Activated CD4-positive, alpha-beta T cell treated with anti-CD3 and anti-CD28 coated beads, Interleukin-2, Interleukin-4, amounts not matched to agents 100 ng/mL and 50 ng/mL, durations not matched to agents 16 hours and 8 hours (primary cell): ENCODE data around the gene RRP8.

Experiments used
- DNase-seq: peaks from one replicate; pipeline ENCODE4 v3.0.0-alpha.2; 2020; ENCODE audit warnings: low spot score

RRP8 gene

DNA sequence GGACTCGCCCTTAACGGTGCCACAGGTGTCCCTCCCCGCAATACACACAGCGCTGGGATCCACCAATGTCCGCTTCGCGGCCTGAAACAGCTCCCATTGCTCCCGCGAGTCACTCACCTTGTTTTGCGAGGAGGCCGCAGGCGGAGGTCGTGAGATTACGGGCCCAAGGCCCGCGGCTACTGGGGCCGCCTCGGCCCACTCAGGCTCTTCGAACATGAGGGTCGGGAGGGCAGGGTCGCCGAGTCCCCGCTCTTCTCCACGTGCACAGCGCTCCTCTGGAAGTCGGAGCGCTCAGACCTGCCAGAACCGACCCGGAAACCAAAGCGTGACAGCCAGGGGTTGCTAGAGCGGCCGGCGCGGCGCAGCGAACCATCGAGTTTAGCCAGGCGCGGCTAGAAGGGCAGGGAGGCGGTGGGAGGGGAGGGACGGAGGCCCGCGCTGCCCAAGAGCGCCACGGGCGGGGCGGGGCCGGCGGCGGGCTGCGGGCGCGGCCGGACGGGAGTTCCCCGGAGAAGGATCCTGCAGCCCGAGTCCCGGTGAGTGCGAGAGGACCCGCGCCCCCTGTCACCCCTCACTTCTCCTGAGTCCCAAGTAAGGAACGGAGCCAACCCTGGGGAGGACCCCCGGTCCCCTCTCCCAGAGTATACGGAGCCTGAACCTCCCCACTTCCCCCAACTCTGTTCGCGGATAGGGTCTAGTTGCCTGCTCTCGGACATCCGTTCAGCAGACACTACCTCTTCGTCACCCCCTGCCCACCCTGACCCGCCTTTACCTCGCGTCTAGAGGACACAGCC is at the start of gene RRP8, which contains the start of gene ILK:
RRP8 (minus strand) TSS at position 330 of the 794 bp plus-strand sequence; CDS start at position 216, 114 bp downstream.
ILK (plus strand) TSS at position 488 of the 794 bp plus-strand sequence. CDS start 498 bp downstream, outside the sequence.
- DNase-seq, result peak; percentile 93

DNA sequence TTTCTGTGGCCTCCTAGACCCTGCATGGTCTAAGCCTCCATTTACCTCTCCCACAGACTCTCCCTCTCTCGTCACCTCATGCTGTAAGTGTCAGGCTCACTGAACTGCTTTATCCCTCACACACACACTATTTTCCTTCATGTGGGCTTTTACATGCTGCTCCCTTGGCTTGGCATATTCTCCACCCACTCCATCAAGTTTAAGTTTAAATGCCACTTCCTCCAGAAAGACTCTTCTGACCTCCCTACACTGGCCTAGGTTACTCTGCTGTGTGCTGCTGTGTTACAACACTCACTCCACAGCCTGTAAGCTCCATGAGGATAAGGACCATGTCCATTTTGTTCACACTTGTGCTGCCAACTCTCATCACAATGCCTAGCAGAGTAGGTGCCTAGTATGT is 49.7 kb upstream of the RRP8 start:
- no peak for DNase-seq

DNA sequence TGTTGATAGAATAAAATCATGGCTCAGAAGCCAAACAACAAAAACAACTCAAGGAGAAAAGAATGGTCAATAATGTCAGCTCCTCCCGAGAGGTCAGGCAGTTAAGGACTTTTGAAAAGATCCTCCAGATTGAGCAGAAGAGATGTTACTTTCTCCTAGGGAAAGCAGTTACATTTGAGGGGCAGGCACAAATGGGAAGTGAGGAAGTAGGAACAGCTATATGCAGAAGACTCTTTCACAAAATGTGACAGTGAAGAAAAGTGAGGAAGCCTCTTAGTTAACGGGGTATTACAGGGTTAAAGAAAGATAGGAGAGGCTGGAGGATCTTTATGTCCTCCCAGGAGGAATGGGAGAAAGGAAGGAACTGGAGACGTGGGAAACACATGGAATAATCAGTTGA is 48.8 kb upstream of the RRP8 start:
- DNase-seq, result no peak

DNA sequence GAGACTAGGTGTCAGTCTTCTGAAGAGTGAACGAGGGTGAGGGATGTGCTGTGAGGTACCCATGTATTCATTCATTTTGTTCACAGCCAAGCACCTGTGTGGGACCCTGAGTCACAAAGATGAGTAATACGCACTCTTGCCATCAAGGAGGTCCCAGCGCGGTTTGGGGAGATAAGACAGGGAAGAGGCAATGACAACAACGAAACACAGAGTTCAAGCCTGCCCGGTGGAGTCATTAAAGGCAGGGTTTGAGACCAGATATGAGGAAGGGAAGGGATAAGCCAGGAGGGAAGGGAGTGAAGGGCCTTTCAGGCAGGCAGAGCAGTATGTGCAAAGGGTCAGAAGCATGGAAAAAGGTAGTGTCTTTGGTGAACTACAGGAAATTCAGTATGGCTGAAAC is 47.6 kb upstream of the RRP8 start:
- no peak for DNase-seq

DNA sequence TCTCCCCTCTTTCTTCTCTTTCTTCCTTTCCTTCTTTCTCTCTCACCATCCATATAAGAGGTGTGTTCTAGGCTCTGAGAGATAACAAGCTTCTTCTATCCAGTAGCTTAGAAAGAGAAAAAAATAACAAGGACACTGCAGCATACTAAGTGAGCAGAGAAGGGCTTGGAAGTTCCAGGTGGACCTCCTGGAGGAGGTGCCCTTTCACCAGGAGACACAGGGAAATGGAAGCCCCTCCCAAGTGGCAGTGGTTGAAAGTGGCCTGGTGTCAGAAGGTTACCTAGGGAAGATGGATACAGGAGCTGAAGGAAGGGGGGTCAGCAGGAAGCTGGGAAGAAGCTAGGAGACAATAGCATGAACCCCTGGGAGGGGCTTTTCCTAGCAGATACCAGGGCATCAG is 46.7 kb upstream of the RRP8 start:
- no peak for DNase-seq

DNA sequence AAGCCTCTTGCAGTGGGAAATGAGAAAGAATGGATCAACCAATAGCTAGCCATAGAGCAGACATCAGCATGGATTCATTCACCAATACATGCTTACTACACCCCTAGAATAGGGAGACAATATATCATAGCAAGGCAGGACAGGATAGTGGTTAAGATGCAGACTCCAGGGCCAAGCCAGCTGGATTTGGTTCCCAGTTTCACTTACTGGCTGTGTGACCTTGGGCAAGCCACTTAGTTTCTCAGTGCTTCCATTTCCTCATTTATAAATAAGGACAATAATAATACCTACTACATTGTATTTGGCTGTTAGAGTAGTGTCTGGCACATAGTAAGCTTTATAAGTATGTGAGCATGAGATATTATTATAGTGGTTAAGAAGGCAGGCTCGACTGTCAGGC is 45.1 kb upstream of the RRP8 start:
- no peak for DNase-seq

DNA sequence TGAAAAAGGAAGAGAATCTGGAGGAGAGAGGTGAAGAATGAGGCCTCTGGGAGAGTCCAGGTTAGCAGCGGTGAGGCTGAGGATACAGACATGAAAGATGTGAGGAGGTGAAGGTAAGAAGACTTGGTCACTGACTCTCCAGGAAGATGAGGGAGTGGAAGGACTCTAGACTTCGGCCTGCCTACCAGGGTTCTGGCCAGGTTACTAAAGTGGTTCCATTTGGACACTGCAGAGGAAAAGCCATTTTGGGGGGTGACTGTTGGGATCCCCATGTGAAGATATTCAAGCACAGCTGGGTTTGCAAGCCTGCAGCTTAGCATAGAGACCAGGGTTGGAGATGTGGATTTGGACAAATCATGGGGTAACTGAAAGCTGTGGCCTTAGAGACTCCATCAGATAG is 44.4 kb upstream of the RRP8 start:
- DNase-seq, result no peak

DNA sequence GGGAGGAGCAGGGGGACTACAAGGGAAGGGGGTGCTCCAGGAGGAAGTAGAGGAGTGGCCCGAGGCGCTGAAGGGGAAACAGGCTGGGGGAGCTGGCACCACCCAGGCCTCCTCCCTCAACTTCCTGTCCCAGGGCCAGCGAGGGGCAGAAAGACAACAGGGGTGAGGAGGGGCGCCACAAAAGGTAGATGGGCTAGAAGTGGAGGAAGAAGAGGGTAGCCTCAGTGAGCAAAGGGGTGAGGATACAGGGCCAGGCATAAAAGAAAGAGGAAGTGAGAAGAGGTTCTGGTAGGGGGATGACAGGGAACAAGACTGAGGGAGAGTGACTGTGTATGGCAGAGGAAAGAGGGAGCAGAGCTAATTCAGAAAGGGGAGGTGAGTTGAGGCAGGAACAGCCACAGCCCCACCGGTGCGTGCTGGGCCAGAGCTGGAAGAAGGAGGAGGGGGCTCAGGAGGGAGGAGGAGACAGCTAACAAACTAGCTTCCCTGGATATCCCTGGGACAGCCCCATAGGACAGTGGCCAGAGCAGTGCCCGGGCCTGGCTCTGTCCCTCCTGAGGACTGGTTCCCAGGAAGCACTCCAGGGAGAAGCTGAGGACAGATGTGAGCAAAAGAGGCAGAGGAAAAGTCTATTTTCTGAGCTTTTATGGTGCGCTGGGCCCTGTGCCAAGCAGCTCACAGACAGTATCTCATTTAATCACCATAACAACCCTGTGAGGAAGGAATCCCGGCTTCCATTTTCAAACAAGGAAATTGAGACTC is 43.7 kb upstream of the RRP8 start:
- DNase-seq, result no peak

DNA sequence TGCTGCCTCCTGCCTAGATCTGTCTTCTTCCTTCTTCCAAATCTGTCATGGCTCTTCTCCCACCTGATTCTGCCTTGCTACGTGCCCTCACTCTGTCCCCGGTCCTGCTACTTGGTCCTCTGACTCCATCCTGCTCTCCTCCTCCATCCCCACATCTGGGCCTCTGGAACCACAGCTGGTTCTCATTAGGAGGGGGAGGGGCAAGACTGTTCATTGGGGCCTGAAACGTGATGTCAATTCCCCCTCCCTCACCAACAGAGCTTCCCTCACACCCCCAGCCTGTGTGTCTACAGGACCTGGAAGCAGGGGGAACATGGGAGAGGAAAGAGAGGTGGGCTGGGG is 43.1 kb upstream of the RRP8 start:
- DNase-seq, result no peak

DNA sequence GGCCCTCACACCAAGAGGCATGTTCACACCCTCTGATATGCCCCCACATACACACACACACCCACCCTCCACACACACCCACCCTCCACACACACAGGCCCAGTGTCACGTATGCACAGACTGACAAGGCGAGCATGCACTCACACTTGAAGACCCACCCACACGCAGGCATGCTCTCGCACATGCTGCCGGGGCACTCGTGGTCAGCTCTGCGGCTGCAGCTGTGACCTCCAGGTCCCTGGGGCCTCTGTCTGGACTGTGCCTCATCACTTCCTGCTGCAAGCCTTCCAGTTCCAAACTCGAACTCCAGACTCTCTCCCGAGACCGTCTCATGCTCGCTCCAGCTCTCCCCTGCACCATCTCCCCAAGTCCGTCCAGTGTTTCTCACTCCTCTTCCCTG is 42.7 kb upstream of the RRP8 start:
- no peak for DNase-seq

DNA sequence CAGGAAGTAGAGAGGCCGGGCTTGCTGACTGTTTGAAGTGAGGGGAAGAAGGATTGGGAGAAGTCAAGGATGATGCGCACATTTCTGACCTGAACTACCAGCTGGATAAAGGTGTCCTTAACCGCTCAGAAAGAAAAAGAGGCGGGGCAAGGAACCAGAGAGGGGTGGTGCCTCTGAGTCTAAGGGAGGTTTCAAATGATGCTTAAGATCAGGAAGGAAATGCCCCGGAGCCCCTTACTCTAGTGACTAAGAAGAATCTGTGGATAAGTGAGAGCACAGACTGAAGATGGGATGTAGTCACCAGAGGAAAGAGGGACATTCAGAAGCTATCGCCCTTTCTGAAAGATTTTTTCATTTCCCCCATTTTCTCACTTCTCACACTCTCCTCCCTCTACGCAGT is 39.5 kb upstream of the RRP8 start:
- no peak for DNase-seq

DNA sequence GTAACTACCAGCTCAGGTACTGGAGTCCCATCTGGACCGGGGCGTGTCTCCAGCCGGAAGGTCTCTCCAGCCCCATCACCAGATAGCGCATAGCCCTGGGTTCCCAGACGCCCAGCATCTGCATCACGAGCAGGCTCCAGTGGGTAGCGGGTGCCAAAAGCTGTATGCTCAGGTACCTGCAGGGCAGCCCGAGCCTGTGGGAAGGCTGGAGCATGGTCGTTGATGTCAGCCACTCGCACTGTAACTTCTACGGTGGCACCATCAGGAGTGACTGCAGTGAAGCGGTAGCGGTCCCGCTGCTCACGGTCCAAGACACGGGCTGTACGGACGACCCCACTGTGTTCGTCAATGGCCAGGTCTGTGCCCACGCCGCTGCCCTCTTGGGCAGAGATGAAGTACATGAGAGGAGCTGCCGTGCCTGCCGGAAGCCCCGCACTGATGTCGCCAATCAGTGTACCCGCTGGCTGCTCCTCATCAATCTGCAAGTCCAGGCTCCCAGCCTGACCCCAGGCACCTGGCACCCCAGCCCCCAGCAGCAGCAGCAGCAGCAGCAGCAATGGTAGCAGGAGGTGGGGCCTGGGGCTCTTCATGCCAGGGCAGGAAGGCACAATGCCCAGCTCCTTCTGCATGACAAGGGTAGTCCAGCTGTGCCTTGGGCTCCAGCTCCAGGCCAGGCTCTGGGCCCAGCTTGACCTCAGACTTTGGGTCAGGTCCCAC is 37.7 kb upstream of the RRP8 start:
- no peak for DNase-seq

DNA sequence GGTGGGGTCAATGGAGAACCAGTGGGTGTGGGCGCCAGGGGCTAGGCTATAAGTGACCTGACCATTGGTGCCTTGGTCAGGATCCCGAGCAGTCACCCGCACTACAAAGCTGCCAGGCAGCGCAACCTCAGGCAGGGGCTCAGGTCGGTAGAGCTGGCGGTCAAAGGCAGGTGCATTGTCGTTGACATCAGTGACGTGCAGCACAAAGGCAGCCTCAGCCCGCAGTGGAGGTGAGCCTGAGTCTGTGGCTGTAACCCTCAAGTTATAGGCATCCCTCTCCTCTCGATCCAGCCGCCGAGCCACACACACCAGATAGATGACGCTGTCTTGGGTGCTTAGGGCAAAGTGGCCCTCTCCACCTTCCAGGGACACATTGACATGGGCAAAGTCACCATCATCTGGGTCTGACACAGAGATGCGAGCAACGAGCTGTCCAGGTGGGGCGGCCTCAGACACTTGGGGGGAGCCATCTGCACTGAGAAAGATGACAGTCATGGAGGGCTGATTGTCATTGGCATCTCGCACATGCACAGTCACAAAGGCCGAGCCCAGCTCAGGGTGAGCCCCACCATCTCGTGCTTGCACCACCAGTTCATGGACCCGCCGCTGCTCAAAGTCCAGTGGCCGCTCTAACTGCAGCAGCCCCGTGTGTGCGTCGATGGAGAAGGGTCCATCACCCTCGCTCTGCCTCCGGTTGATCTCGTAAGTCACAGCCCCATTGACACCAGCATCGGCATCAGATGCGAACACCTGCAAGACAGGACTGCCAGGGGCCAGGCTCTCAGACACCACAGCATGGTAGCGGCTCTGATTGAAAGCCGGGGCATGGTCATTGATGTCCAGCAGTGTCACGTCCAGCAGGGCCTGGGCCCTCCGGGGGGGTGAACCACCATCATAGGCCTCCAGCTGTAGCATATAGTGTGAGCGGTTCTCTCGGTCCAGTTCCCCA is 36.9 kb upstream of the RRP8 start:
- DNase-seq, result no peak

DNA sequence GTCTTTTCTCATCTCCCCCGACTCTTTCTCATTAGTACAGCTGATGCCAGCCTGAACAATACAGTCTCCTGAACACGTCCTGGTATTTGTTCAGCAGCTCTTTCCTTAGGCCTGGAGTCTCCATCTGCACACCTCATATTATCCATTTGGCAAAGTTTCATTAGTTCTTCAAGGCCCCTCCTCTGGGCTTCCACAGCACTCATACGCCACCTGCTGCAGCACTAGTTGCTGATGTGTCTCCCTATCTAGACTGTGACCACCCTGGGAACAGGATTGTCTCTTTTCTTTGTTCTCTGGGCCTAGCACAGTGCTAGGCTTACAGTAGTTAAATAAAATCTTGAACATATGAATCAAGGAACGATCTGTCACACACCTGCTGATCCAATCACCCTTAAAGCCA is 35.0 kb upstream of the RRP8 start:
- no peak for DNase-seq

DNA sequence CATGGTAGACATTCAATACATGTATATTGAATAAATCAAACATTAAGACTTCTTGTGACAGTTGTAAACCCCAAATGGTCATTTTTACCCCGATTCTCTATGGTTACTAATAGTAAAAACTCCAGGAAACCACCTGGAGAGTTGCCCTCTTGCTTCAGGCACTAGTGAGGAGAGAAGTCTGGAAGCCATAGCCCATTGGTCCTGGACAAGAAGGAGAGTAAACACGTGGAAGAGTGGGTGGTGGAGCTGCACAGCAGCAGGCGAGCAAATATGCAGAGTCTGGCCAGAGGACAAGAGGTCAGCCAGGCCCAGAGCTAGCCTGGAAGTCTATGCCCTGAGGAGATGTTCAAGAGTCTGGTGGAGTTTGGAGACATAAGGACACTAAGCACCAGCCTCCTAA is 34.5 kb upstream of the RRP8 start:
- DNase-seq, result no peak

DNA sequence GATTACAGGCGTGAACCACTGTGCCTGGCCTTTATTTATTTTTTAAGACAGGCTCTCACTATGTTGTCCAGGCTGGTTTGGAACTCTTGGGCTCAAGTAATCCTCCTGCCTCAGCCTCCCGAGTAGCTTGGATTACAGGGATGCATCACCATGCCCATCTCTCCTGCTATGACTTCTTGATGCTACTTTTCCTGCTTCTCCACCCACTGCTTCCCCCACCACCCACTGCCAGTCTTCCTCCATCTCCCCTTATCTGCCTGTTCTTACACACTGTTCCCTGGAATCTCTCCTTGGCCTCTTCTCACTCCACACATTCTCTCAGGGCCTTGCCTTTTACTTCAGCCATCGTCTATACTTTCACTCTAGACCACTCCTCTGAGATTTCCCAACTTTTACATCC is 33.1 kb upstream of the RRP8 start:
- DNase-seq, result no peak

DNA sequence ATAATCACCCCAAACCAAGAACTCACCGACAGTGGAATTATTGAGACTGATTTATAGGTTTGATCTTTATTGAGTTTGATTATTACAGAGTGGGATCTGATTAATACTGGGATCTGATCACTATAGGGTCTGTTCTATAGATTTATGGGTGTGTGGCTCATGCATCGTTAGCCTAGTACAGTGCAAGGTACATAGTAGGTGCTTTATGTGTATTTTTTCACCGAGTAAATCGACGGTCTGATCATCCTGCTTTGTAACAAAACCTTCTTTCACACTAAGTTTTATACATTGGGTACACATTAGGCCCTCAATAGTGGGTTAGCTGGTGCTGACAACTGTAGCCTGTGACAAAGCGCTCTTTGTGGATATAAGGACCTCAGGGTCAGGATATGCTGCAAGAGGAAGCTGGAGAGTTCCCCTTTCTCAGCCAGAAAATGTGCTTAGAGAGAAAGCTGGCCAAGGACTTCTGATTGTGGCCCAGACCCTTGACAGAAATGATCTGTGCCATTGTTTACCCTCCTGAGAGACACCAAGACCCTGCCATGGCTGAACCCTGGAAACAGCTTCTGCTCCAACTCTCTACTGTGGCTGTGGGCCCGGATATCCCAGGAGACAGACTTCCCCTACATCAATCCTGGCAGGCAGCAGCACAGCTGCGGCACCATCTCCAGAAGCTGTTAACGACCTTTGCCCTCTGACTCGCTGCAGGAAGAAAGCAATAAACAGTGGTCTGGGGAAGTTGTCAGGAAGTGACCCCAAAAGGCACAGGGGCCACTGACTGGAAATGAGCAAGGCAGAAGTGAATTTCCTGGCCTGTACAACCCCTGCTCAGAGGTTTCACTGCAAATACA is 31.9 kb upstream of the RRP8 start:
- no peak for DNase-seq

DNA sequence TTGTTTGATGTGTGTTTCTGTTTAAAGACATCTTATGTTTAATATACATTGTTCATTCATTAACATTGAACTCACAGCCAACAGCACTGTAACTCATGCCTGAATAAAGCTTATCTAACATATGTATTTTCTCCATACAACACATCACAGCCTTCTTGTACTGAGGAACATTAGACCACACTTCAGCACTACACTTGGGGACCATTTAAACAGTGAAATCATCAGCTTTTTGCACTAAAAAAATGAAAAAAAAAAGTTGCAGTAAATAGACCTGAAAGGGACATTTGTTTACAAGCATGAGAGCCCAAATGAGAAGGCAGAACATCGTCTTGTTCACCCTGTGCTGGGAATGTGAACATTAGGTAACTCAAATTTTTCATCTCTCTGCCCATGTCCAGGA is 31.1 kb upstream of the RRP8 start:
- no peak for DNase-seq

DNA sequence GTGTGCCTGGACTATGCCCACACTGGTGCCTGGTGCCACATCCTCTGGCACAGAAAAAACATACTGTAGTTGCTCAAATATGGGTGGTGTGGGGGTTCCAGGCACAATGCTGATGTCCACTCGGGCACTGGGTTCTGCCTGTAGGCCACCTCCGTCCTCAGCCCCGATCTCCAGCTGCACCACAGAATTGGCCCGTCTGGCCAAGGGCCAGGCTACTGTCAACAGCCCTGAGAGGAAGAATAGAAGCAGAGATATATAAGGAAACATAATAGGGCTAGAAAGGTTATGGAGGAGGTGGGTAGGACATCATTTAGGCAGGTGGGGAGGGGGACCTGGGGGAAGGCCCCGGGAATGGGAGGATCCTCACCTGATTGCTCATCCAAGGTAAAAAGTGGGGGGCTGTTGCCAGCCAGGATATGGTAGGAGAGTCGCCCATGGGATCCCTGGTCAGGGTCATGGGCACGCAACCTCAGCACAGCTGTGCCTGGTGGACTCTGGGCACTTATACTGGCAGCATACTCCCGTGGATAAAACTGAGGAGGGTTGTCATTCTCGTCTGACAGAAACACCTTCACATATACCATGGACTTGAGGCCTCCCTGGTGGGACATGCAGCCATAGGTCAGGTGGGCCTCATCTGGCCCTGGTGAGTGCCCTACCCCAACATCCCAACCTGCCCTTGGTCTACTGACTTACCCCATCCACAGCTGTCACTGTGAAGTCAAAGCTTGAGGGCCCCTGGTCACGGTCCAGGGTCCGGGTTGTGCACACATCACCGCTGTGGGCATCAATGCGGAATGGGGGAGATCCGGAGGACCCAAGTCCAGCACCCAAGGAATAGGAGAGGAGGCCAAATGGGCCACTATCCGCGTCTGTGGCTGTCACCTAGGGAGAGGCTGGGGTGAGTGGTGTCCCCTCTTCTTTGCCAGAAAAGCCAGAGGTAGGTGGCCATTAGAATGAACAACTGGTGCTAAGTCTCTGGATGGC is 30.3 kb upstream of the RRP8 start:
- no peak for DNase-seq
